HepG2 (cell line): ENCODE data around the gene DPYD. TPM values are rescaled to one million over a fixed set of nuclear protein-coding genes. Genes with fewer than 3 reads are reported as not detected.

Experiments used
- ATAC-seq: fragments of 200-7000 bp; cut with Tn5 transposase; 3 replicates; pipeline ENCODE4 v1.9.1; 2020; ENCODE audit warnings: mild to moderate bottlenecking, moderate library complexity
- BruUV-seq: library from RNA; stranded (reverse); fragments of 400-500 nt; replicated peaks from 2 replicates; lab custom pipeline; 2021; lab: Mats Ljungman, UMichigan
- CTCF ChIA-PET: fragments of 300-600 bp; formaldehyde crosslinking; extraction: SDS; loops from one replicate; lab custom pipeline; 2021; ENCODE audit warnings: low total read pairs, inconsistent platforms, low intra/inter-chr PET ratio; lab: Yijun Ruan, JAX
- POLR2A ChIA-PET: fragments of 350-600 bp; sonication (Branson Sonifier 250); formaldehyde crosslinking; loops from one replicate; lab custom pipeline; 2020; ENCODE audit warnings: antibody characterized with exemption, inconsistent platforms; lab: Yijun Ruan, JAX
- DNase-seq: peaks from one replicate; pipeline ENCODE4 v3.0.0-alpha.2; 2015; ENCODE audit warnings: low spot score
- FAIRE-seq: peaks from 3 replicates; lab custom pipeline; 2011; peaks lifted over from hg19 to GRCh38; lab: Jason Lieb, UNC
- H2AFZ ChIP-seq: one replicate; pipeline ENCODE4 v1.6.1; 2011; ENCODE audit warnings: low read length, inconsistent platforms
- H3K27ac ChIP-seq: fragments of 300-600 bp; 3 replicates; pipeline ENCODE4 v1.8.0; 2011; ENCODE audit warnings: mixed run types, mild to moderate bottlenecking, mixed read lengths, low read length, inconsistent platforms; ENCODE audit not compliant: insufficient read depth; ENCODE audit errors: extremely low read length
- H3K27me3 ChIP-seq, 2 experiments: fragments of 200-600 bp in 1 of 2; 2 replicates in 1 of 2; 3 replicates in 1 of 2; pipeline versions ENCODE4 v1.6.0 to v1.8.0; 2011; ENCODE audit warnings: low read length in 2 of 2, mild to moderate bottlenecking in 2 of 2, moderate library complexity in 2 of 2, inconsistent platforms in 1 of 2; ENCODE audit not compliant: insufficient read depth in 2 of 2, control insufficient read depth in 1 of 2
- H3K36me3 ChIP-seq, 2 experiments: fragments of 200-600 bp in 1 of 2; replicated peaks in 1 of 2; 2 replicates in 1 of 2; 3 replicates in 1 of 2; pipeline versions ENCODE4 v1.5.1 to v1.8.0; 2011; ENCODE audit warnings: low read length in 2 of 2, inconsistent platforms in 1 of 2; ENCODE audit not compliant: insufficient read depth in 2 of 2, control insufficient read depth in 1 of 2
- H3K4me1 ChIP-seq: 2 replicates; pipeline ENCODE4 v1.5.1; 2012; ENCODE audit warnings: low read length, inconsistent platforms; ENCODE audit not compliant: insufficient read depth
- H3K4me2 ChIP-seq: 2 replicates; pipeline ENCODE4 v1.6.0; 2011; ENCODE audit warnings: low read depth, low read length, inconsistent platforms
- H3K4me3 ChIP-seq, 3 experiments: fragments of 200-600 bp in 1 of 3; sonication (generic), shearing (Covaris generic) in 1 of 3; replicated peaks in 1 of 3; 2 replicates each; pipeline ENCODE4 v1.5.1; 2011 to 2016; ENCODE audit warnings: low read length in 3 of 3, inconsistent platforms in 2 of 3, low read depth in 2 of 3, mild to moderate bottlenecking in 2 of 3, control low read depth in 1 of 3, mixed read lengths in 1 of 3; ENCODE audit not compliant: insufficient read depth in 1 of 3
- H3K79me2 ChIP-seq: one replicate; pipeline ENCODE4 v1.6.1; 2011; ENCODE audit warnings: low read length, inconsistent platforms; ENCODE audit not compliant: insufficient read depth
- H3K9ac ChIP-seq: 2 replicates; pipeline ENCODE4 v1.6.0; 2011; ENCODE audit warnings: mild to moderate bottlenecking, low read depth, low read length, inconsistent platforms; ENCODE audit not compliant: insufficient read depth
- H3K9me3 ChIP-seq: 2 replicates; pipeline ENCODE4 v1.5.1; 2012; ENCODE audit warnings: mild to moderate bottlenecking, low read length
- H4K20me1 ChIP-seq: 2 replicates; pipeline ENCODE4 v1.6.0; 2011; ENCODE audit warnings: inconsistent platforms, mild to moderate bottlenecking, low read length, moderate library complexity; ENCODE audit not compliant: insufficient read depth
- CHD4 ChIP-seq: fragments of 200-600 bp; sonication (generic); IDR thresholded peaks from 2 replicates; pipeline ENCODE4 v1.7.0; 2017; ENCODE audit warnings: mild to moderate bottlenecking, low read length, borderline replicate concordance
- CREBL2 ChIP-seq: sonication (generic); formaldehyde crosslinking; IDR thresholded peaks from 2 replicates; pipeline ENCODE4 v1.8.1; 2023; ENCODE audit warnings: missing genetic modification reagents, mild to moderate bottlenecking, borderline replicate concordance
- DNMT1 ChIP-seq: sonication (generic); formaldehyde crosslinking; IDR thresholded peaks from 2 replicates; pipeline ENCODE4 v1.5.1; 2020; ENCODE audit warnings: mild to moderate bottlenecking, missing genetic modification reagents
- ELF3 ChIP-seq: IDR thresholded peaks from 2 replicates; pipeline ENCODE4 v1.6.1; 2016; ENCODE audit warnings: missing genetic modification reagents, missing compliant biosample characterization
- ESRRA ChIP-seq: sonication (generic); formaldehyde crosslinking; IDR thresholded peaks from 2 replicates; pipeline ENCODE4 v1.5.1; 2020; ENCODE audit warnings: mild to moderate bottlenecking, low read depth, missing genetic modification reagents
- HDAC1 ChIP-seq: sonication (generic); formaldehyde crosslinking; IDR thresholded peaks from 2 replicates; pipeline ENCODE4 v1.5.1; 2020; ENCODE audit warnings: mild to moderate bottlenecking, missing genetic modification reagents
- HDAC6 ChIP-seq: fragments of 200-600 bp; sonication (generic); IDR thresholded peaks from 2 replicates; pipeline ENCODE4 v1.7.0; 2017; ENCODE audit warnings: mild to moderate bottlenecking, antibody characterized with exemption, low read length, low read depth
- HHEX ChIP-seq: IDR thresholded peaks from 2 replicates; pipeline ENCODE4 v1.6.1; 2016; ENCODE audit warnings: control low read depth
- MLXIP ChIP-seq: sonication (generic); formaldehyde crosslinking; IDR thresholded peaks from 2 replicates; pipeline ENCODE4 v1.9.0; 2021; ENCODE audit warnings: missing genetic modification reagents, borderline replicate concordance
- SIN3A ChIP-seq: IDR thresholded peaks from 2 replicates; pipeline ENCODE4 v1.6.1; 2011; ENCODE audit warnings: low read depth, mild to moderate bottlenecking, control low read depth, low read length, borderline replicate concordance
- SMARCC2 ChIP-seq: fragments of 450-650 bp; IDR thresholded peaks from 2 replicates; pipeline ENCODE4 v1.6.1; 2017; ENCODE audit warnings: antibody characterized with exemption, mild to moderate bottlenecking
- SMARCE1 ChIP-seq: fragments of 450-650 bp; IDR thresholded peaks from 2 replicates; pipeline ENCODE4 v1.6.1; 2017; ENCODE audit warnings: borderline replicate concordance
- STAT5B ChIP-seq: sonication (generic); formaldehyde crosslinking; IDR thresholded peaks from 2 replicates; pipeline ENCODE4 v1.4.0; 2020; ENCODE audit warnings: missing genetic modification reagents
- ZC3H4 ChIP-seq: sonication (generic); formaldehyde crosslinking; IDR thresholded peaks from 2 replicates; pipeline ENCODE4 v1.4.0; 2020; ENCODE audit warnings: missing genetic modification reagents, borderline replicate concordance
- ZNF142 ChIP-seq: sonication (generic); formaldehyde crosslinking; IDR thresholded peaks from 2 replicates; pipeline ENCODE4 v1.4.0; 2020; ENCODE audit warnings: missing genetic modification reagents
- ZNF7 ChIP-seq: IDR thresholded peaks from 2 replicates; pipeline ENCODE4 v1.6.1; 2016; ENCODE audit warnings: missing biosample characterization, missing genetic modification reagents
- ZSCAN12 ChIP-seq: sonication (generic); formaldehyde crosslinking; IDR thresholded peaks from 2 replicates; pipeline ENCODE4 v1.9.0; 2021; ENCODE audit warnings: mild to moderate bottlenecking, missing genetic modification reagents
- in situ Hi-C: cut with HindIII; loops from 2 replicates; pipeline ENCODE4 v1.10.0; 2017; ENCODE audit warnings: low pct_unique_long_range_greater_than_20kb; ENCODE audit not compliant: extremely low pct_ligation_motif_present
- intact Hi-C: fragments of 100-400 bp; cut with micrococcal nuclease; formaldehyde crosslinking; loops from one replicate; pipeline ENCODE4 v1.10.0; 2022; ENCODE audit not compliant: unreplicated experiment
- polyA plus RNA-seq, 8 experiments: library from polyadenylated mRNA; depleted of rRNA in 3 of 8; stranded (reverse) in 7 of 8; unstranded in 1 of 8; fragments of >200 nt; fragmentation: Illumina TruSeq in 4 of 8; extraction: Trizol in 4 of 8; gene quantifications; 2 replicates each; pipeline versions ENCODE4 v1.2.1 to v1.2.3, GENCODE V29; 2011 to 2016; ENCODE audit warnings: low read depth in 4 of 8, missing spikeins in 1 of 8, mixed read lengths in 1 of 8; ENCODE audit not compliant: insufficient read depth in 1 of 8
- total RNA-seq, 5 experiments: library from RNA; depleted of rRNA; stranded (reverse); fragments of >200 nt; fragmentation: Illumina TruSeq; extraction: Trizol; gene quantifications; 2 replicates each; pipeline ENCODE4 v1.2.3, GENCODE V29; 2016; ENCODE audit warnings: low read depth in 1 of 5

Gene DPYD
- total and polyA plus RNA-seq, 2 of the 13 experiments (the other 11 are each of a cell fraction or from before 2014, with no cell fraction given): 1.3 to 3.4 TPM

DNA sequence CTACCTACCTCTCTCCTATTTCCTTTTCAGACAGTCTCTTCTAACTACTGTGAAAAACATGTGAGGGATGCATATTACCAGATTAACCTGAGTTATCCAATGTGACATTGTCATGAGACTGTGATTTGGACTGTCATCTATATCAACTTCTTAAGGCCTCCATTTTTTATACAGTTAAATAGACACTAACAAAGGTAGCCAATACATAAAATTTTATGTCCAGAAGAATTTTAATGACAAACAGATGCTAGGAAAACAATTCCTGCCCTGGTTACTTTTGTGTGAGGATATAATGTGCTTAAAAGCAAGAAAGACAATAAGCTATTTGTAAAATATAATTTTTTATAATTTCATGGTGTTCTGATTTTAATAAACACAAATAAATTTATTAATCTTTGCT lies 136.2 kb downstream of the DPYD start:
- TF ChIP-seq SMARCC2 (no peak), ZC3H4 (CRISPR knock-in tag) (no peak), ZNF142 (CRISPR knock-in tag) (no peak), MLXIP (CRISPR knock-in tag) (no peak), STAT5B (CRISPR knock-in tag) (no peak), HDAC1 (no peak), CHD4 (no peak), CREBL2 (no peak), SIN3A (no peak), HHEX (no peak), ZSCAN12 (CRISPR knock-in tag) (no peak), ELF3 (CRISPR knock-in tag) (no peak), ESRRA (no peak), SMARCE1 (no peak), HDAC6 (no peak), DNMT1 (CRISPR knock-in tag) (no peak), ZNF7 (CRISPR knock-in tag) (no peak)
- Histone ChIP-seq H3K9me3 (no peaks in the 10 kb centered on the region), H3K27me3 (no peaks in the 10 kb centered on the region), H2AFZ (no peak overlapping the region), H3K79me2 (no peaks in the 10 kb centered on the region), H3K36me3 (no peaks in the 10 kb centered on the region), H3K4me1 (no peaks in the 10 kb centered on the region), H4K20me1 (no peaks in the 10 kb centered on the region), H3K4me2 (no peak overlapping the region), H3K4me3 (no peak overlapping the region), H3K27ac (no peak overlapping the region), H3K9ac (no peak overlapping the region)
- no TSS peak for BruUV-seq
- ChIA-PET POLR2A (no interaction called here), CTCF (no interaction called here)
- no peak for FAIRE-seq
- no peak for ATAC-seq
- in situ Hi-C loops (no loop called here), intact Hi-C loops (no loop called here)
- DNase-seq: no peak
